GM13976 (cell line): ENCODE data around the gene EXOC3L4.
"Not testable (repeated sequence)": the region's sequence is repeated elsewhere in the genome, so short reads cannot be mapped to it uniquely, and the experiment has no call there.

ENCODE experiments used
- DNase-seq: peaks from one replicate; pipeline ENCODE4 v3.0.0; 2012; ENCODE audit warnings: low spot score
- in situ Hi-C: fragments of 300-500 bp; cut with MboI; formaldehyde crosslinking; loops from one replicate; pipeline ENCODE4 v1.12.0; 2022; ENCODE audit warnings: low sequenced_read_pairs, mixed read lengths, inconsistent platforms; ENCODE audit not compliant: unreplicated experiment
- TF ChIP-seq, protein P1 (sequence below): IDR thresholded peaks from 2 replicates; pipeline ENCODE4 v1.5.1; 2012; ENCODE audit warnings: borderline replicate concordance, mild to moderate bottlenecking; ENCODE audit not compliant: insufficient read depth; ENCODE audit errors: extremely low read depth, missing control alignments, control extremely low read depth

Gene EXOC3L4

DNA sequence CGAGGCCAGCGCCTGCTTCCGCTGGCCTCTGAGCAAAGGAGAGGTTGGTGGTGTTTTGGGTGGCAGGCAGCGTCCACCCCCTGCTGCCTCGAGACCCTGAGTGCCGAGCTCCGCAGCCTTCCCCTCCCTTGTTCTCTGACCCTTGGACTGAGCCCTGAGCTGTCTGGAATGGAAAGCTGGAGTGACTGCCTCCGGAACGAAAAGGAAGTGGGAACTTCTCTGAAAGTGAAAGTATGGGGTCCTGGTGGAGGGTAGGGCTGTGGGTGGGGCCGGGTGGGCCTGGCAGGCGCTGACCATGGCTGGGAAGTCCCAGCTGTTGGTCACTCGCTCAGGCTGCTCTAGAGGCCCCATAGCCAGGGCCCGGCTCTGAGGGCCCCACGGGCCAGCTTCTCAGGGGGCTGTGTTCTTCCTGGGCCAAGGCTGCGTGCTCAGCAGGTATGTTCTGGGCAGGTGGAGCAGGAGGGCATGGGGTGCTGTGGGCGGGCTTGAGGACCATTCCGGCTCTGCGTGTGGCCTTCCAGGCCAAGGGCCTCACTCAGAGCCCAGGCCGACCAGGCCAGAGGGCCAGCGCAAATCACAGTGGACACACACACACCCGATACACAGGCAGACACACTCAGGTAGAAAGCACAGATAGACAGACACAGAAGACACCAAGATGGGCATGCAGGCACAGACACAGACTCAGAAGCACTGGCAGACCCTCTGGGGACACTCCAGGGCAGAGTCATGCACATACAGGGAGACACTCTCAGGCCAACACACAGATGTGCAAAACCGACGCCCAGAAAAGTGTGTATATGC, at the start of gene EXOC3L4:
TSS of gene EXOC3L4 (plus strand) at position 320 of the 804 bp plus-strand sequence. CDS start 5,495 bp downstream, outside the sequence.
- in situ Hi-C loops = no loop called here
- DNase-seq = no peak
- TF ChIP-seq, protein P1, sequence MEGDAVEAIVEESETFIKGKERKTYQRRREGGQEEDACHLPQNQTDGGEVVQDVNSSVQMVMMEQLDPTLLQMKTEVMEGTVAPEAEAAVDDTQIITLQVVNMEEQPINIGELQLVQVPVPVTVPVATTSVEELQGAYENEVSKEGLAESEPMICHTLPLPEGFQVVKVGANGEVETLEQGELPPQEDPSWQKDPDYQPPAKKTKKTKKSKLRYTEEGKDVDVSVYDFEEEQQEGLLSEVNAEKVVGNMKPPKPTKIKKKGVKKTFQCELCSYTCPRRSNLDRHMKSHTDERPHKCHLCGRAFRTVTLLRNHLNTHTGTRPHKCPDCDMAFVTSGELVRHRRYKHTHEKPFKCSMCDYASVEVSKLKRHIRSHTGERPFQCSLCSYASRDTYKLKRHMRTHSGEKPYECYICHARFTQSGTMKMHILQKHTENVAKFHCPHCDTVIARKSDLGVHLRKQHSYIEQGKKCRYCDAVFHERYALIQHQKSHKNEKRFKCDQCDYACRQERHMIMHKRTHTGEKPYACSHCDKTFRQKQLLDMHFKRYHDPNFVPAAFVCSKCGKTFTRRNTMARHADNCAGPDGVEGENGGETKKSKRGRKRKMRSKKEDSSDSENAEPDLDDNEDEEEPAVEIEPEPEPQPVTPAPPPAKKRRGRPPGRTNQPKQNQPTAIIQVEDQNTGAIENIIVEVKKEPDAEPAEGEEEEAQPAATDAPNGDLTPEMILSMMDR = no peak

DNA sequence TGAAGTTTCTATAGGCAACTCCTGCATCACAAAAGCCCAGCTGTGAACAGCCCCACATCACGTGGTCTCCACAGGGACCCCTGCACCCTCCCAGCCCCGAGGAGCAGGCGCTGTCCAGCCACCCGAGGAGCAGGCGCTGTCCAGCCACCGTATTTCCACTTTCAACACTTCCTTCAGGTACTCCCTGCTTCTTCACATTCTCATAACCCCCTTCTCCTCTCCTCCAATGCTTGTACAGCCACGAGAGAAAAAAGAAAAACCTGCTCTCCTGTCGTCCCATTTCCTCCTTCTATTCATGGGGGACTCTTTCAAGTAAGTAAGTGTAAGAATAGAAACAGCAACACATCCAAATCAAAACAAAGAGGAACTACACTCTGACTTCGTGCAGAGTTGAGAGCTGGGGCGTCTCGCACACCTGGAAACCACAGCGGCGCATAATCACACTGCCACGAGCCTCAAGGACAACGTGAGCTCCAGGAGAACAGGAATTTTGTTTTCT, 49.1 kb upstream of the EXOC3L4 start:
- TF ChIP-seq, protein P1 = no peak
- in situ Hi-C loops = no loop called here

DNA sequence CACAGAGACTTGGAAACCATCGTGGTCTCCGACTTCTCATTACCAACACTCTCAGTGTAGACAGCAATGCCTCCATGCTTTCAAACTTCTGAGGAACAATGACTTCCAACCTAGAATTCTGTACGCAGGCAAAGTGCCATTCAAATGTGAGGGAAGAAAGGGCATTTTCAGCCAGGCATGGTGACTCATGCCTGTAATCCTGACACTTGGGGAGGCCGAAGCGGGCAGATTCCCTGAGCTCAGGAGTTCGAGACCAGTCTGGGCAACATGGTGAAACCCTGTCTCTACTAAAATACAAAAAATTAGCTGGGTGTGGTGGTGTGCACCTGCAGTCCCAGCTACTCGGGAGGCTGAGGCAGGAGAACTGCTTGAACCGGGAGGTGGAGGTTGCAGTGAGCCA, 47.1 kb upstream of the EXOC3L4 start:
- not testable (repeated sequence) for DNase-seq

More for the DNA sequence above, 49.1 kb upstream of the EXOC3L4 start:
- DNase-seq = peak; percentile 64

DNA sequence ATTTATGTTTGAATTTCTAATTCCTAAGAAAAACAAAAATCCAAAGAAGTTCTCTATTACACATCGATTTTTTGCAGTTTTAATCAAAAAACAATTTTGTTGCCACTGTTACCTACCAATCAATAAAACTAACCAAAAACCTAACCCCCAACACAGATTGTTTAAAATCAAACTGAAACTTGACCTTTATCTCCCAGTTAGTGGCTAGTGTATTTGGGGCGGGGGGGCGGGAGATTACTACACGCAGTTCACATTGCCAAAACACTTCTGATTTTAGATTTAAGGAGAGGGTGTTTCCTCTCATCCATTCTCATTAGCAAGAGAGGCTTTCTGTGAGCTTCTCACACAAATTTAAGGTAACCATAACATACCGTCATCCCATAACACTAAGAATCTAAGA, 43.6 kb upstream of the EXOC3L4 start:
- in situ Hi-C loops = no loop called here
- TF ChIP-seq, protein P1 = no peak
- no peak for DNase-seq

More for the DNA sequence above, 47.1 kb upstream of the EXOC3L4 start:
- in situ Hi-C loops = not testable (repeated sequence)

DNA sequence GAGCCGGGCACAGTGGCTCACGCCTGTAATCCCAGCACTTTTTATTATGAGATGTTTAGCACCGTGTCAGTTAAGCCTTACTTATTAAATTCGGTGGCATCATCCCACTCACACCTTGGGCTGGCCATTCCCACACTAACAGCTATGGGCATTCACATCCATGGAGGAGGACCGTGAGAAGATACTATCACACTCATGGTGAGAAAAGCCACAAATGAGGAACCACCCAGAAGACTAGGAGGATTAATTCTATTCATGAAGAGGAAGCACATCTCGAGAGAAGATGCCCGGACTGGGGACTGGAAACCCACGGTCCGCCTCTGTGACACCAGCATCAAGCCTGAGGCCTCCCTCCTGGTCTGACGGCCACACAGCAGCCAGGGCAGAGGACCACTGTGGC, 42.1 kb upstream of the EXOC3L4 start:
- DNase-seq = no peak
- in situ Hi-C loops = no loop called here
- TF ChIP-seq, protein P1 = no peak

DNA sequence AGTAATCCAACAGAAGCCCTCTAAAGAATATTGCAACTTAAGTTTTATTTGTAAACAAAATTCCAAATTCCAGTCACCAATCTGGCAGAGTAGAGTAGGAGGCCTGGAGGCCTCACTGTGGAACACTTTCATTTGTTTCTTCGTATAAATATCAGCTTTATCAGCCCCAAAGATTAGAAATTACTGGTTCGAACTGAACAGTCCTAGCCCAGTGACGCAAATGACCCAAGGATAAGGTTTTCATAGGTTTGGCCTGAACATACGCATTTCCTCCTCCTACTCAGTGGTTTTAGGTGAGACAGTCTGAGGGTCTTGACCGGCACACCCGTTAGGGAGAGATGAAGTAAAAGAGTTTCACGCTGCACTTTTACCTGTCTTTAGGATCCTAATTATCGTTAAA, 38.8 kb upstream of the EXOC3L4 start:
- TF ChIP-seq, protein P1 = no peak
- in situ Hi-C loops = no loop called here
- DNase-seq = no peak

DNA sequence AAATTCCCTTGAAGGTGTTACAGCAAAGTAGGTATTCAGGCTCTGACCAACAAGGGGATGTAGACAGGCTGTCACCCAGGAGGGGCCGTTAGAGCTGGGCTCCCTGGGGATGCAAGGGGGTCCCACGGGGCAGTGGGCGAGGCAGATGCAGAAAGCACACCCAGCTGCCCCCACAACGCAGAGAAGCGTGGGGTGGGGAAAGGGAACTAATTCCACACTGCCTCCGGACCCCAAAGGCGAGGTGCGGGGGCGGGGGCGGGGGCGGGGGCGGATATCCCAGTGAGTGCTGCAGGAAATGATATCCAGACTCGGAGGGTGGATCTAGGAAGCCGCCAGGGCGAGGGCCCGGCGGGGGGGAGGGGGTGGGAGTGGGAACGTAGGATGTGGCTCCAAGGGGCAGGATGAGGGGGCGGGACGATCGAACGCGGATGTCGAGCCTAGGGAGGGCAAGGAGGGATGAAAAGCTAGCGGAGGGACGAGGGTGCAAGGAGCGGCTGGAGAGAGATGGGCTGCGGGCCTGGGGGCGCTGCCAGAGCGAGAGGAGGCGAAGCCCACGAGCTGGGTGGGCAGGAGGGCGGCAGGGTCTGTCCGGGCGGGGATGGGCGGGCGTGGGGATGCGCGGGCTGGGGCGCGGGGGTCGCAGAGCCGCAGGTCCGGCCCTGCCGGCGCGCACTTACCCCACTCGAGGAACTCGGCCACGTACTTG, 38.0 kb upstream of the EXOC3L4 start:
- no peak for DNase-seq
- in situ Hi-C loops = no loop called here

More for the DNA sequence above, 38.0 kb upstream of the EXOC3L4 start:
- TF ChIP-seq, protein P1 = no peak
